Sigmoid colon (tissue), 7 donors: ENCODE measurements around the gene GPR179. TPM values are rescaled to one million over a fixed set of nuclear protein-coding genes. Genes with fewer than 3 reads are reported as not detected.

Experiments
- DNase-seq: peaks from one replicate; pipeline ENCODE4 v3.0.0-alpha.2; 2019
- H3K27ac ChIP-seq, 4 donors: fragments of 200-600 bp; sonication (generic); one replicate each; pipeline ENCODE4 v1.5.1; 2016 to 2019; ENCODE audit warnings: mild to moderate bottlenecking in 1 of 4
- H3K27me3 ChIP-seq, 3 donors: fragments of 200-600 bp; sonication (generic); one replicate each; pipeline ENCODE4 v1.5.1; 2019; ENCODE audit warnings: mild to moderate bottlenecking in 1 of 3
- H3K36me3 ChIP-seq, 4 donors: fragments of 200-600 bp; sonication (generic); one replicate each; pipeline ENCODE4 v1.5.1; 2016 to 2019
- H3K4me1 ChIP-seq, 4 donors: fragments of 200-600 bp; sonication (generic); one replicate each; pipeline ENCODE4 v1.5.1; 2017 to 2019
- H3K4me3 ChIP-seq, 4 donors: fragments of 200-600 bp; sonication (generic); one replicate each; pipeline ENCODE4 v1.5.1; 2017 to 2019; ENCODE audit warnings: mild to moderate bottlenecking in 2 of 4, moderate library complexity in 1 of 4
- H3K9me3 ChIP-seq, 4 donors: fragments of 200-600 bp in 3 of 4; sonication (generic) in 3 of 4; one replicate each; pipeline versions ENCODE4 v1.5.1 to v1.6.1; 2013 to 2019
- EP300 ChIP-seq, 4 donors: sonication (generic); formaldehyde crosslinking; IDR thresholded peaks; one replicate each; pipeline ENCODE4 v1.6.1; 2017; ENCODE audit warnings: antibody characterized with exemption in 4 of 4
- POLR2A ChIP-seq, 2 donors: fragments of 450-650 bp; IDR thresholded peaks; one replicate each; pipeline ENCODE4 v1.6.1; 2016; ENCODE audit warnings: antibody characterized with exemption in 2 of 2, mild to moderate bottlenecking in 2 of 2, moderate library complexity in 2 of 2
- POLR2AphosphoS5 ChIP-seq, 4 donors: sonication (generic); formaldehyde crosslinking; IDR thresholded peaks; one replicate each; pipeline ENCODE4 v1.6.1; 2017; ENCODE audit warnings: antibody characterized with exemption in 4 of 4
- WGBS, 2 donors: extraction: QIAGEN DNeasy Blood & Tissue Kit; methylation state at CpG; one replicate each; pipeline ENCODE4 v1.1.7; 2013; 5-methylcytosine and 5-hydroxymethylcytosine counted together
- intact Hi-C: fragments of 100-400 bp; cut with DNase I; formaldehyde crosslinking; loops from one replicate; pipeline ENCODE4 v1.15.1; 2023
- polyA plus RNA-seq, 3 donors: library from polyadenylated mRNA; stranded (reverse); fragments of 200-250 nt; gene quantifications; one replicate each; pipeline ENCODE4 v1.2.3, GENCODE V29; 2013
- total RNA-seq, 4 donors: library from RNA; depleted of rRNA; stranded (reverse); fragments of >200 nt; gene quantifications; one replicate each; pipeline ENCODE4 v1.1.0, GENCODE V29; 2016
- TF ChIP-seq, protein P1 (sequence below), 4 experiments: fragments of 450-650 bp in 3 of 4; fragments of 200-600 bp in 1 of 4; IDR thresholded peaks; one replicate each; pipeline ENCODE4 v1.5.1; 2016 to 2019; ENCODE audit warnings: antibody characterized with exemption in 4 of 4, mild to moderate bottlenecking in 3 of 4, moderate library complexity in 2 of 4
- donor health status: healthy with polysubstance abuse.
- donor health status: Bipolar disorder and iron deficiency.
- donor health status: healthy.

Gene GPR179
- total and polyA plus RNA-seq, 7 donors, result under 0.01 to 0.36 (median 0.09) TPM; not detected in 4

DNA sequence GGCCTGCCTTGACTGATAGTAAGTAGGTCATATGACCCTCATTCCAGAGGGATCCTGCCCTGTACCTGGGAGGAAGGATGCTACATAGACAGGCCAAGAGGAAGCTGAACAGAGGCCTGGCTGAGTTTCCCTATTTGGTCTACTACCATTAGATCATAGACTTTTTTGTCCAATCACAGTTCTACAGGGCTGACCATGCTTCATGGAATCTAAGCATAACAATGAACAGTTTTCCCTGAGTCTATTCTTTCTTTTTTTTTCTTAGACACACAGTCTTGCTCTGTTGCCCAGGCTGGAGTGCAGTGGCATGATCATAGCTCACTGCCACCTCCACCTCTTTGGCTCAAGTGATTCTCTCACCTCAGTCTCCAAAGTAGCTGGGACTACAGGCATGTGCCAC lies 3.9 kb downstream of the GPR179 start:
- DNase-seq, result no peak
- no peaks in the 10 kb centered on the region for H3K9me3 ChIP-seq
- peaks cover 0 to 7% (median 1%) of the 10 kb centered on the region in 4 donors for H3K4me1 ChIP-seq
- no peaks in the 10 kb centered on the region for H3K36me3 ChIP-seq
- H3K27ac ChIP-seq, result no peak overlapping the region
- TF ChIP-seq EP300 (IDR thresholded peaks at IDR 0.05), result no peak
- no peak for TF ChIP-seq POLR2AphosphoS5 (IDR thresholded peaks at IDR 0.05)
- no peak for TF ChIP-seq POLR2A (IDR thresholded peaks at IDR 0.05)
- TF ChIP-seq, protein P1, sequence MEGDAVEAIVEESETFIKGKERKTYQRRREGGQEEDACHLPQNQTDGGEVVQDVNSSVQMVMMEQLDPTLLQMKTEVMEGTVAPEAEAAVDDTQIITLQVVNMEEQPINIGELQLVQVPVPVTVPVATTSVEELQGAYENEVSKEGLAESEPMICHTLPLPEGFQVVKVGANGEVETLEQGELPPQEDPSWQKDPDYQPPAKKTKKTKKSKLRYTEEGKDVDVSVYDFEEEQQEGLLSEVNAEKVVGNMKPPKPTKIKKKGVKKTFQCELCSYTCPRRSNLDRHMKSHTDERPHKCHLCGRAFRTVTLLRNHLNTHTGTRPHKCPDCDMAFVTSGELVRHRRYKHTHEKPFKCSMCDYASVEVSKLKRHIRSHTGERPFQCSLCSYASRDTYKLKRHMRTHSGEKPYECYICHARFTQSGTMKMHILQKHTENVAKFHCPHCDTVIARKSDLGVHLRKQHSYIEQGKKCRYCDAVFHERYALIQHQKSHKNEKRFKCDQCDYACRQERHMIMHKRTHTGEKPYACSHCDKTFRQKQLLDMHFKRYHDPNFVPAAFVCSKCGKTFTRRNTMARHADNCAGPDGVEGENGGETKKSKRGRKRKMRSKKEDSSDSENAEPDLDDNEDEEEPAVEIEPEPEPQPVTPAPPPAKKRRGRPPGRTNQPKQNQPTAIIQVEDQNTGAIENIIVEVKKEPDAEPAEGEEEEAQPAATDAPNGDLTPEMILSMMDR (IDR thresholded peaks at IDR 0.05), result no peak
- no peaks in the 10 kb centered on the region for H3K27me3 ChIP-seq
- H3K4me3 ChIP-seq, result no peak overlapping the region
- intact Hi-C loops, result no loop called here

DNA sequence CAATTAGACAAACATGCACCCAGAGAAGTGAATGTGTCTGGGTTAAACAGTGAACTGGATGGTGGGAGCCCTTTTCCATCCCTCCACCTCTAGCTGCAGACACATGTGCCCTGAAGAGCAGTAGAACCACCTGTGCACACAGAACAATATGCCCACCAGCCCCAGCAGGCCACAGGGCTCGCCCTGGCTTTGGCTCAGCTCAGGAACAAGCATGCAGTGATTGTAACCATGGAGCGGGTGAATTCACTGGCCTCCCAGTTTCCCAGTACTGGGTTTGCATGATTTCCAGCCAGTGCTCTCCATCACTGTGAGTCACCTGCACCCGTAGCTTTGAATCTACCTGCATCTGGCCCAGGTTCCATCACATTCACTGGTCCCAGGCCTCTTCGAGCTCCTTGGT lies 5.2 kb downstream of the GPR179 start:
- Histone ChIP-seq H3K27me3 (peaks cover 0 to 5% (median 0%) of the 10 kb centered on the region in 3 donors), H3K9me3 (no peaks in the 10 kb centered on the region), H3K4me3 (no peak overlapping the region), H3K36me3 (no peaks in the 10 kb centered on the region), H3K4me1 (peaks cover 0 to 7% (median 1%) of the 10 kb centered on the region in 4 donors), H3K27ac (no peak overlapping the region)
- no peak for DNase-seq
- TF ChIP-seq, protein P1 (IDR thresholded peaks at IDR 0.05), result no peak
- TF ChIP-seq POLR2A (IDR thresholded peaks at IDR 0.05) (no peak), EP300 (IDR thresholded peaks at IDR 0.05) (no peak), POLR2AphosphoS5 (IDR thresholded peaks at IDR 0.05) (no peak)
- intact Hi-C loops, result no loop called here
- 90 to 91% methylated on average over 4 of the region's 4 CpGs for WGBS, 2 donors

DNA sequence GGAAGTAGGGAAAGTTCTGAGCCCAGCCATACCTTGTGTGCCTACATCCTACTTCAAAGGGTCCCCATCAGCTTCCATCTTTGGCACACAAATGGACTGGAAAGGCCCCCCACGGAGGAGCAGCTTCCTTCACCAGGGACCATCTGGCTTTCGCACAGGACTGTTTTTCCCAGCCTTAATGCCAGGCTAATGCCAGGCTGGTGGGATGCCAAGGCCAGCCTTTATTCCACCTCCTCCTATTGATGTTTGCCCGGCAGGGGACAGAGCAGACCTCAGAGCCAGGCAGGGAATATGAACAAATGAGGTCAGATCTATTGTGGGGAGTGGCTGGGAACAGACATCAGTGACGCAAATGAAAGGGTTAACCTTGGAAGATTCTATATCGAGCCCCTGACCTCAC lies 5.7 kb downstream of the GPR179 start:
- DNase-seq, result no peak
- H3K4me1 ChIP-seq, result peaks cover 0 to 7% (median 1%) of the 10 kb centered on the region in 4 donors
- intact Hi-C loops, result no loop called here

DNA sequence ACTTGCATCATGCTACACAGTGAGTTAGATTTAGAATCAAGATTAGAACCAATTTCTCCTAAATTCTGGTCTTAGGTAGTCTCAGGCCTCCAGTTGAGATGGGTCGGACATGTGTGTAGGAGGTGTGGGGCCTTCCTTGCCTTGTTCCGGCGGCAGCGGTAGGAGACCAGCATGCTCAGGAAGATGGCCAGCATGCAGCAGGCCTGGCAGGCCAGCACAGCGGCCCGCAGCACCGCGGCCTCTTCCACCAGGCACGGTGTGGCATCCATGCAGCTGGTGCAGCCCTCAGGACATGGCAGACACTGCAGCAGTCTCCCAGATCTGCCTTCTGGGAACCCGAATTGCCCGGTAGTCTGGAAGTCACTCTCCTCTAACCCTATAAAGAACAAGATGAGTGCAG lies 6.9 kb downstream of the GPR179 start:
- Histone ChIP-seq H3K4me3 (no peak overlapping the region), H3K9me3 (no peaks in the 10 kb centered on the region), H3K4me1 (peaks cover 0 to 7% (median 1%) of the 10 kb centered on the region in 4 donors), H3K27me3 (peaks cover 0 to 19% (median 0%) of the 10 kb centered on the region in 3 donors), H3K36me3 (no peaks in the 10 kb centered on the region), H3K27ac (no peak overlapping the region)
- DNase-seq, result no peak
- intact Hi-C loops, result no loop called here
- WGBS, 2 donors, result 94 to 95% methylated on average over 11 of the region's 11 CpGs
- no peak for TF ChIP-seq EP300 (IDR thresholded peaks at IDR 0.05)
- no peak for TF ChIP-seq POLR2A (IDR thresholded peaks at IDR 0.05)
- TF ChIP-seq POLR2AphosphoS5 (IDR thresholded peaks at IDR 0.05), result no peak
- TF ChIP-seq, protein P1 (IDR thresholded peaks at IDR 0.05), result no peak

More for the DNA sequence above, 5.7 kb downstream of the GPR179 start:
- Histone ChIP-seq H3K9me3 (no peaks in the 10 kb centered on the region), H3K27me3 (peaks cover 0 to 9% (median 0%) of the 10 kb centered on the region in 3 donors), H3K4me3 (no peak overlapping the region), H3K36me3 (no peaks in the 10 kb centered on the region), H3K27ac (no peak overlapping the region)
- WGBS, 2 donors, result 76 to 81% methylated on average over 5 of the region's 5 CpGs
- no peak for TF ChIP-seq POLR2A (IDR thresholded peaks at IDR 0.05)
- TF ChIP-seq, protein P1 (IDR thresholded peaks at IDR 0.05), result no peak
- no peak for TF ChIP-seq POLR2AphosphoS5 (IDR thresholded peaks at IDR 0.05)
- no peak for TF ChIP-seq EP300 (IDR thresholded peaks at IDR 0.05)
